T1000 (cell line): ENCODE measurements around the gene MTX3.

Experiments
- DNase-seq: peaks from one replicate; lab custom pipeline; 2025; ENCODE audit warnings: mixed read lengths; lab: John Stamatoyannopoulos, UW

The MTX3 gene

GRCh38 chr5:79934681-79935080 is 56.4 kb downstream of the MTX3 start:
- no peak for DNase-seq

- no peak for DNase-seq
Measured at GRCh38 chr5:79932510-79933504, 58.3 kb downstream of the MTX3 start.

GRCh38 chr5:79931866-79932265 is 59.2 kb downstream of the MTX3 start:
- DNase-seq: no peak

- no peak for DNase-seq
Measured at GRCh38 chr5:79931409-79931808, 59.7 kb downstream of the MTX3 start.

- no peak for DNase-seq
Measured at GRCh38 chr5:79929095-79929494, 62.0 kb downstream of the MTX3 start.
